Caki2 (cell line): ENCODE results near the gene CD19. TPM values are rescaled to one million over a fixed set of nuclear protein-coding genes. Genes with fewer than 3 reads are reported as not detected.
A peak's percentile ranks its signal among the peaks of the same experiment; 100 is the strongest.
"Not testable (repeated sequence)": the region's sequence is repeated elsewhere in the genome, so short reads cannot be mapped to it uniquely, and the experiment has no call there.

Source experiments
- DNase-seq: peaks from one replicate; pipeline ENCODE4 v3.0.0-alpha.2; 2015; ENCODE audit warnings: low read depth
- in situ Hi-C: cut with HindIII; loops from 2 replicates; pipeline ENCODE4 v1.10.0; 2016; ENCODE audit warnings: low sequenced_read_pairs, low pct_unique_long_range_greater_than_20kb, mixed read lengths
- total RNA-seq: library from RNA; depleted of rRNA; stranded (reverse); fragments of >200 nt; shearing (Covaris generic); gene quantifications from 2 replicates; pipeline ENCODE4 v1.2.3, GENCODE V29; 2014; ENCODE audit warnings: low replicate concordance

The CD19 gene
- total RNA-seq, 1 experiment from 2014 or later = 0.37 TPM

DNA sequence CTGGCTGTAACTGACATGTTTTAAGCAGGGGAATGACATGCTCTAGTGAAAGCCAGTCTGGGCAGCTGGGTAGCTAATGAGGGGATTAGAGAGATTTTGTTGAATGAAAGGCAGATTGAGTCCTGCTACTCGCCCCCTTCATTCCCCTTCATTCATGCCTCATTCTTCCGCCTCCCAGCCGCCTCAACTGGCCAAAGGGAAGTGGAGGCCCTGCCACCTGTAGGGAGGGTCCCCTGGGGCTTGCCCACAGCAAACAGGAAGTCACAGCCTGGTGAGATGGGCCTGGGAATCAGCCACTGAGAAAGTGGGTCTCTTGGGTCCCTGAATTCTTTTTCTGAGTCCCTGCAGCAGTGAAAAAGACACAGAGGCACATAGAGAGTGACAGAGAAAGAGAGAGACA lies 1.1 kb upstream of the CD19 start:
- in situ Hi-C loops = no loop called here
- no peak for DNase-seq

GRCh38 chr16:28932339-28933141 lies 769 bp downstream of the CD19 start:
- DNase-seq = no peak
- in situ Hi-C loops = no loop called here

- in situ Hi-C loops = no loop called here
- DNase-seq = no peak
Observed at GRCh38 chr16:28933171-28933570, 1.4 kb downstream of the CD19 start.

DNA sequence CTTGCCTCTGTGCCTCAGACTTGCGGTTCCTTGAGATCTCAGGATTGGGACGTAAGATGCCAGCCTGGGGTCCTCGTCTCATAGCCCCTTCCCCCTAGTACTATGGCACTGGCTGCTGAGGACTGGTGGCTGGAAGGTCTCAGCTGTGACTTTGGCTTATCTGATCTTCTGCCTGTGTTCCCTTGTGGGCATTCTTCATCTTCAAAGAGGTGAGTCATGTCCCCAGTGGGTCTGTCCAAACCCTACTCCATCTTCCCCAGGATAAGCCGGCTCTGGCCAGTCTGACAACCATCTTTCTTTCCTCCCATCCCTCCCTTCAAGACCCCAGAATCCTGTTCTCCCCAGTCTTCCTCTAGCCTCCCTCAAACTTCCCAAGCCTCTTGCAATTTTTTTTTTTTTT lies 3.6 kb downstream of the CD19 start:
- in situ Hi-C loops = no loop called here
- no peak for DNase-seq

GRCh38 chr16:28935924-28936783 lies 4.4 kb downstream of the CD19 start:
- in situ Hi-C loops = no loop called here
- peak; percentile 81 for DNase-seq

- no peak for DNase-seq
- in situ Hi-C loops = no loop called here
Observed at GRCh38 chr16:28936784-28937155, 5.0 kb downstream of the CD19 start.

- DNase-seq = no peak
- in situ Hi-C loops = no loop called here
Observed at GRCh38 chr16:28937222-28937876, 5.6 kb downstream of the CD19 start.

DNA sequence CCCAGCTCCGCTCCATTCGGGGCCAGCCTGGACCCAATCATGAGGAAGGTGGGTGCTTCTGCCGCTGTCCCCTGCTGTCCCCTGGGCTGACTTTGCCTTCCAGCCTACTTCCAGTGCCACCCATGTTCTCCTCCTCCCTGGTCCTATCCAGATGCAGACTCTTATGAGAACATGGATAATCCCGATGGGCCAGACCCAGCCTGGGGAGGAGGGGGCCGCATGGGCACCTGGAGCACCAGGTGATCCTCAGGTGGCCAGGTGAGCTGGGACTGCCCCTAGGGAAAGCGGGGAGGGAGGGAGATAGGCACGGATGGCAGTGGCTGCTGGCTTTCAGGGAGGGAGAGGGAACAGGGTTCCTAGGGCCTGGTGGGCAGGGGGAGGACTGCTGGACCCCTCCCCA lies 7.0 kb downstream of the CD19 start:
- DNase-seq = no peak
- in situ Hi-C loops = no loop called here

DNA sequence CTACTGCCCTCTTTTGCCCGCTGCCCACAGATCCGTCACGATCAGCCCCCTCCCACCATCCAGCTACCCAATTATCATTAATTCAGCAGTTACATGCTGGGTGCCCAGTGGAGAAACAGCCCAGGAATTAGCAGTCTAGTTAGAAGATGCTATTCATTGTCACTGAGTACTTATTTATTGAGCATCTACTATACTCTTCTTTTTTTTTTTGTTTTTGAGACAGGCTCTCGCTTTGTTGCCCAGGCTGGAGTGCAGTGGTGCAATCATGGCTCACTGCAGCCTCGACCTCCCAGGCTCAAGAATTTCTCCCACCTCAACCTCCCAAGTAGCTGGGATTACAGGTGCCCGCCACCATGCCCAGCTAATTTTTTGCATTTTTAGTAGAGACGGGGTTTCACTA lies 8.1 kb downstream of the CD19 start:
- in situ Hi-C loops, DNase-seq: not testable (repeated sequence)

DNA sequence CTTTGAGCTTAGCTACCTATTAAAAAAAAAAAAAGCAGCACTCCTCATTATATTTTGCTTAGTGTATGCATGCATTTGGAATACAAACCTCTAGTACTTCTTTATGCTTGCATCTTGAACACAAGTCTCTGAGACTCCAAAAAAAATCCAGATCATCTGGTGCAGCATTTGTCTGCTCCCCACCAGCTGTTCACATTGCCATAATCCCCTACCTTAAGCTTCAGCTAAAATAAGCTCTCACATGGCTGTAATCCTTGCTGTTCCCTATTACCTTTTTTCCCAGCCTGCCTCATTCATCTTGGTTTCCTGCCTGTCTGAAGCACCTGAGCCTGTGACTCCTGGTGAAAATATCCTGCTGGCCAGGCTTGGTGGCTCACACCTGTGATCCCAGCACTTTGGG lies 11.5 kb downstream of the CD19 start:
- DNase-seq = no peak
- in situ Hi-C loops = no loop called here

- no peak for DNase-seq
- in situ Hi-C loops = no loop called here
Observed at GRCh38 chr16:28946681-28947080, 14.9 kb downstream of the CD19 start.

- peak; percentile 100 for DNase-seq
- in situ Hi-C loops = loop anchor here (25.0 kb wide), 1 partner anchor 186 kb away; no protein-coding TSS in a partner anchor
Observed at GRCh38 chr16:28950648-28951409, 19.1 kb downstream of the CD19 start, which contains the start of gene NFATC2IP. Gene NFATC2IP (plus strand): TSS chr16:28950937. CDS start chr16:28951012, 75 bp downstream.

DNA sequence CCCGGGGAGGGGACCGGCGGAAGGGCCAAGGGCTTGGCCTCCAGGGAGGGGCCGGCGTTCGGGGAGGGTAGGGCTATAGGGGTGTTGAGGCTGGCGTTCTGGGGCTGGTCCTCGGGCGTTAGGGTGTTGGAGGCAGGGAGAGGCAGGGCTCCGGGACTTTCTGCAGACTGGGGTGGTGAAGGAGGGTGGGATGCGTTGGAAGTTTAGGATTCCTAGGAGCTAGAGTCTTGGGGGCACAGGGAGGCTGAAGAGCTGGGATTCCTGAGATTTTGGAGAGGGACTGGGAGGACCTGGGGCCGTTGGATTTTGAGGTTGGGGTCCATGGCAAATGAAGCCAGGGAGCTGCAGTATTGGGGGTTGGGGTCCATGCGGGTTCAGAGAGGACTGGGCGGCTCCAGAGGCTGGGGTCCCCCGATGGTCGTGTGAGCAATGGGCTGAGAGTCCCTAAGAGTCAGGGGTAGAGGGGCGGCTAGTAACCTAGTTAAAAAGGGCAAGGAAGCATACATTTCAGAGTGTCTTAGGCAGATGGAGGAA lies 19.7 kb downstream of the CD19 start:
- no peak for DNase-seq
- in situ Hi-C loops = loop anchor here (25.0 kb wide), 1 partner anchor 186 kb away; no protein-coding TSS in a partner anchor

GRCh38 chr16:28958216-28958615 lies 26.4 kb downstream of the CD19 start:
- no peak for DNase-seq
- in situ Hi-C loops = loop anchor here (25.0 kb wide), 1 partner anchor 179 kb away; no protein-coding TSS in a partner anchor

- no peak for DNase-seq
- in situ Hi-C loops = loop anchor here (25.0 kb wide), 1 partner anchor 178 kb away; no protein-coding TSS in a partner anchor
Observed at GRCh38 chr16:28958836-28959235, 27.1 kb downstream of the CD19 start.

GRCh38 chr16:28964072-28964471 lies 32.3 kb downstream of the CD19 start:
- no peak for DNase-seq
- in situ Hi-C loops = loop anchor here (25.0 kb wide), 1 partner anchor 173 kb away; no protein-coding TSS in a partner anchor

- DNase-seq = no peak
- in situ Hi-C loops = loop anchor here (25.0 kb wide), 1 partner anchor 173 kb away; no protein-coding TSS in a partner anchor
Observed at GRCh38 chr16:28964496-28964895, 32.7 kb downstream of the CD19 start.
